GM18511 (cell line): ENCODE results near the gene GABRA1.

Experiments used
- ATAC-seq: cut with Tn5 transposase; IDR thresholded peaks from one replicate; pipeline ENCODE4 v1.9.1; 2021; ENCODE audit warnings: mild to moderate bottlenecking, moderate library complexity; ENCODE audit not compliant: unreplicated experiment

GABRA1 gene

DNA sequence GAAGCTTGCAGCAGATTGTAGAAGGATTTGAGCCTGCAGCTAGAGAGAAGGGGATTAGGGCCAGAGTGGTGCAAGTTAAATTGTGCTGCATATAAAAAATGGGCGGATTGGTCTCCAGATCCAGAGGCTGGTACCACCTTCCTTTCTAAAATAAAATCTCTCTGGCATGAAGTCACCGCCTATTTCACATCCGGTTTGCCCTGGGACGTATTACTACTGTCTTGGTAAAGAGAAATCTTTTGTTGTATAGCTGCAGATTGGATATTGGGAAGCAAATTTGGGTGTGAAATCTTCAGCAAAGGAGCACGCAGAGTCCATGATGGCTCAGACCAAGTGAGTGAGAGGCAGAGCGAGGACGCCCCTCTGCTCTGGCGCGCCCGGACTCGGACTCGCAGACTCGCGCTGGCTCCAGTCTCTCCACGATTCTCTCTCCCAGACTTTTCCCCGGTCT, at the start of gene GABRA1:
Gene GABRA1 (plus strand): TSS at position 180 of the 451 bp plus-strand sequence. CDS start 2,691 bp downstream, outside the sequence.
- ATAC-seq, result no peak

DNA sequence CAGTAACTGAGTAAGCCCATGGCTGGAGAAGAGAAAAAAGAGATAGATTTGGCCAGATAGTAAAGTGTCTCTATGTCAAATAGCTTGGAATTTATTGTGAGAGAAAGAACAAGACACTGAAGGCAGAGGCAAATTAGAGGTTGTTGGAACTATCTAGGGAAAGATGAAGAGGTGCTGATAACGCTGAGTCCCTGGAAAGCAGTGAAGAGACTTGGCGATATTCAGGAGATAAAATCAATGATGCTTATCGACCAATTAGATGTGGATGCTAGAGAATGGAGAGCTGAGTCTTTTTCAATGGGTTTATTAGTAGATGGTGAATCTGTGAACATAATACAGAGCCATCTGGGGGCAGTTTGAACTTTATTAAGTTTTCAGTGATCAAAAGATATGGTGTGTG, 48.6 kb upstream of the GABRA1 start:
- no peak for ATAC-seq

DNA sequence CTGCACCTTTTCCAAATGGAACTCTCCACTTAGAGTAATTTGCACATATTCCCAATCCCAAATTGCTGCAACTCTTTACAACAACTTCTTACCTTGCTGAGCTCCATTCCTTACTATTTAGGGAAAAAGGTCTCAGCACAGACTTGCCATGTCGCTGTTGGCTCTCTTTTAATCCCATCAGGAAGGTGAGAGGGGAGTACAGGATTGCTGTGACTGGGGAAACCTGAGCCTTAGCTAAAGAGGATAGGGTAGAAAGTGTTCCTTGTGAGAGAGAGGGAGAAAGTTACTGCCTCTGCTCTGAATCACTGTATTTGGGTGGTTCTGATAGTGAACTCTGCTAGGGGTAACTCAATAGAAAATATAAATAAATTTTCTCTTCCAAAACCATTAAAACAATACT, 43.7 kb upstream of the GABRA1 start:
- no peak for ATAC-seq

DNA sequence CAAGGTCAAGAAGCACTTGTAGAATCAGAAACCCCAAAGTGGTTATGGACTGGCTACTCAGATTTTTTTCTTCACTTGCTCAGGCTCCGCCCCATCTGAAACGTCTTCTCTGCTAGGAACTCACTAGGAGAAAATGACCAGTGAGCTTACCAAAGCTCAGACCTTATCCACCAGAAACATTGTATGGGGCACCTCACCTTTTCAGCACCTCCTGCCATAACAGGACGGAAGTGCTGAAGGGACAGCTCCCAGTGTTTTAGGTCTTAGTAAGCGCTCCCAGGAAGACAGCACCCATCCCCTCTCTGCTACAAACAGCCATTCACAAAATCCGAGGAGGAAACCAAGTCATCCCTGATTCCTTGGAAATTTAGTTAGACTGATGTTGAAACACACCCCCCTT, 1.2 kb upstream of the GABRA1 start:
- ATAC-seq, result no peak

DNA sequence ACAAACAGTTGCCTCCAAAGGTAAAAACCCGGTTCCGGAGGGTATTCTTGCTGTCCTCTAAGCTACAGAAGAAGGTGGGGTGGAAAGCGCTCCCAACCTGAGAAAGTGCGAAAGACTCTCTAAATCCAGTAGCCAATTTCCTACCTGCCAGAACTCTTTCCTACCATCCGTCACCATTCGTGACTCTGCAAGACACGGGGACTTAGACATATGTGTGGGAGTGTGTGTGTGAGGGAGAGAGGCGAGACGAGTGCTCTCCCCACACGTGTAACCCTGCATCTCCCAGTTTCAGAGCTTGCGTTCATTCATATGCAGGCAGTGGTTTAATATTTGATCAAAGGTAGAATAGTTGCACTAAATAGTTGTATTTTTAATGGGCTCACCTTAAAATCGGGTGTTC, 473 bp upstream of the GABRA1 start:
- no peak for ATAC-seq

- no peak for ATAC-seq
Observed at GRCh38 chr5:161850491-161850890, 2.6 kb downstream of the GABRA1 start.

GRCh38 chr5:161851691-161852299, 3.9 kb downstream of the GABRA1 start:
- no peak for ATAC-seq

- ATAC-seq, result no peak
Observed at GRCh38 chr5:161857358-161857757, 9.4 kb downstream of the GABRA1 start.

- ATAC-seq, result no peak
Observed at GRCh38 chr5:161863259-161863658, 15.3 kb downstream of the GABRA1 start.

DNA sequence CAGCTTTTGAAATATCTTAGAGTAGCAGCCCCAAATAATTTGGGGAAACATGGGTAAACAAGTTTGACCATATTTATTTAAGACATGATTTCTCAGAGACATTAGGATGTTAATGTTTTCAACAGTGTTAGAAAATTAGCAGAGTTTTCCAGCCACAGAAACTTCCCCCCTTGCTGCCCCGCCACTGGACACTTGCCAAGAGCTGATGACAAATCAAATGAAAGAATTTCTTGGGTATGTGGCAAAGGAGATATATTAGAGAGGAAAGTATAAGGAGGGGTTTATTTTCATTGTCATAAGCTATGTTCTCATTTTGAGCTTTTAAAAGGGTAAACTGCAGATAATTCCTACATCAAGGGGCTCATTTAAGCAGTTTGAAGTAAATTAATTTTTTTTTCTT, 15.9 kb downstream of the GABRA1 start:
- no peak for ATAC-seq

DNA sequence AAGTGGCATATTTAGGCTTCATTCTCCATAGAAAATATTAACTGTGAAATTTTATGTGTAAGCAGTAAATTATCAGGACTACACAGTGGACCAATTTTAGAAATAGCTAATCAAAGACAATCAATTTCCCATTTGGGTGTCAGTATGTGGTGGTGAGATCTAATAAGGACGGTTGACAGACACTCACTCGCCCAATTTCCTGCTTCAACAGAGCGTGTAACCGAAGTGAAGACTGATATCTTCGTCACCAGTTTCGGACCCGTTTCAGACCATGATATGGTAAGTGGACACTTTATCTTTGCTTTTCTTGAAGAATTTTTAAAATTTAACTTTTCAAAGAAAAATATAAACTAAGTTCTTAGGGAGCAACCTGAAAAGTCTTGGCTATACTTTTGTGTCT, 17.6 kb downstream of the GABRA1 start:
- ATAC-seq, result no peak

GRCh38 chr5:161889971-161890370, 42.1 kb downstream of the GABRA1 start:
- no peak for ATAC-seq

DNA sequence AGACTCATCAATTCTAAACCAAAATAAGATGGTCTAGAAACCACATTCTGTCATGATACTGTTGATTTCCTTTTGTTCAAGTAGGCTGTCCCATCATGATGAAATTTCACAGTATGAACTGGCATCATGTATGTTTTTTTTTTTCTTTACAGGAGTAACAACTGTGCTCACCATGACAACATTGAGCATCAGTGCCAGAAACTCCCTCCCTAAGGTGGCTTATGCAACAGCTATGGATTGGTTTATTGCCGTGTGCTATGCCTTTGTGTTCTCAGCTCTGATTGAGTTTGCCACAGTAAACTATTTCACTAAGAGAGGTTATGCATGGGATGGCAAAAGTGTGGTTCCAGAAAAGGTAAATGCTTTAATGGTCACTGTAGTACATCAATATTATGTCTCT, 47.6 kb downstream of the GABRA1 start:
- ATAC-seq, result no peak

GRCh38 chr5:161897033-161897432, 49.1 kb downstream of the GABRA1 start:
- ATAC-seq, result no peak

DNA sequence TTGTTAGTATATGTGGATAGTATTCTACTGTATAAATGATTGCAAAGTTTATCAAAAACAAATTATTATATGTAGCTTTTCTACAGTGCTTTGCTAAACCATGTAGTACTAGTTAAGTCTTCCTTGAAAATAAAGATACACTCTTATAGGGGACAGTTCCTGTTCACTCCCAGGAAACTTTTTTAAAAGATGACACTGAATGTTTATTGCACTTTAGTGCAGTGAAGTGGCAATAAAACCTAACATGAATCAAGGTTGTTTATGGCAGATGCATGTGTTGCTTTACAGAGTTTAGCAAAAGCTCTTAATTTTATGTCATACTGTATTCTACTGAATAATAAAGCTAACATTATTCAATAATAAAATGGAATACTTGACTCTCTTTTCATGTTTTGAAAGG, 51.7 kb downstream of the GABRA1 start:
- no peak for ATAC-seq

DNA sequence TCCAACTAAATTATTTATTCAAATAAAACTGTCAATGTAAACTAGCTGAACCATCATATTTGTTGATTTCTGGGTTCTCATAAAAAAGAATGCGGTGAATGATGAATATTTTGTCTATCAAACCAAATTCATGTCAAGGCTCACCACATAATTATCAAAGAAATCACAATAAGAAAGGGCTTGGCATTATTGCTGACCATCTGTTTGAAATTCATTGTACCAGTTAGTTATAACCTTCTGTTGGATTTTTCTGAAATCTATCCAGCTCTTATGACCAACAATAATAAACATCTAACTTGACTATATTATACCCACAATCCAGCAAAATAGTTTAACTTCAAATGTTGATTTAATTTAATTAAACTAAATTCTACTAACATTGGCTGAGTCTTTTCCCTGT, 53.1 kb downstream of the GABRA1 start:
- no peak for ATAC-seq

DNA sequence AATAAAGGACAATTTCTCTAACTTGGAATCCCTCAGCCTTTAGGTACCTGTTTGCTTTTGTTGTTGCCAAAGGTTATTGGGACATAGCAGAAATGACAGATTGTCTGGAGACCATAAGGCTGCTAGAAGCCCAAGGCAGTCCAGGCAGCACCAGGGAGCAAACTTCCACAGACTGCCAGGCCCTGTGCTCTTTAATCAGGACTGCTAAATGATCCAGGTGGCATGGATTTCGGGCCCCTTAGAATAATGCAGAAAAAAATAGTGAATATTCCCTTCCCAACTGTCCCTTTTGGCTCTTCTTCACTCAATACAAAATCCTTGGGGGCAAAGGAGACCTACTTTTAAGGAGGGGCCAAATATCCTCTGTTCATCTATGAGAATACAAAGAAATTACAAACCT, 73.9 kb downstream of the GABRA1 start:
- ATAC-seq, result no peak

GRCh38 chr5:161924270-161924669, 76.3 kb downstream of the GABRA1 start:
- ATAC-seq, result no peak

DNA sequence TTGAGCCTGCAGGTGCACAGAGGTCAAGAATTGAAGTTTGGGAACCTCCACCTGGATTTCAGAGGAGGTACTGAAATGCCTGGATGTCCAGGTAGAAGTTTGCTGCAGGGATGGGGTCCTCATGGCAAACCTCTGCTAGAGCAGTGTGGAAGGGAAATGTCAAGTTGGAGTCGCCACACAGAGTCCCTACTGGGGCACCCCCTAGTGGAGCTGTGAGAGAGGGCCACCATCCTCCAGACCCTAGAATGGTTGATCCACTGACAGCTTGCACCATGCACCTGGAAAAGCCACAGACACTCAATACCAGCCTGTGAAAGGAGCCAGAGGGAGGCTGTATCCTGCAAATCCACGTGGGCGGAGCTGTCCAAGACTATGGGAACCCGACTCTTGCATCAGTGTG, 78.0 kb downstream of the GABRA1 start:
- ATAC-seq, result no peak

DNA sequence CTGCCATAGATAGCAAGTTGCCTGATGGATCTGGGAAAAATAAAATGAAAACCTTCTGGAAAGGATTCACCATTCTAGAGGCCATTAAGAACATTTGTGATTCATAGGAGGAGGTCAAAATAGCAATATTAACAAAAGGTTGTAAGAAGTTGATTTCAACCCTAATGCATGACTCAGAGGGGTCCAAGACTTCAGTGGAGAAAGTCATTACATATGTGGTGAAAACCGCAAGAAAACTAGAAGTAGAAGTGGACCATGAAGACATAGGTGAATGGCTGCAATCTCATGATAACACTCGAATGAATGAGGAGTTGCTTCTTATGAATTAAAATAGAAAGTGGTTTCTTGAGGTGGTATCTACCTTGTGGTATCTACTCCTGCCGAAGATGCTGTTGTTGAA, 86.6 kb downstream of the GABRA1 start:
- no peak for ATAC-seq

- ATAC-seq, result no peak
Observed at GRCh38 chr5:161944974-161945373, 97.1 kb downstream of the GABRA1 start.

GRCh38 chr5:161946911-161947310, 99.0 kb downstream of the GABRA1 start:
- no peak for ATAC-seq
